ENCODE measurements around the gene HOXD8. TPM values are rescaled to one million over a fixed set of nuclear protein-coding genes. Genes with fewer than 3 reads are reported as not detected.

The HOXD8 gene
- total and polyA plus RNA-seq, 2 of the 8 experiments (the other 6 are each of a cell fraction or from before 2014, with no cell fraction given) = not detected

GRCh38 chr2:176122052-176122682 lies 7.3 kb upstream of the HOXD8 start:
- H3K27ac ChIP-seq (ENCODE audit: low read depth, low read length) = no peak overlapping the region
- peak overlapping the region; percentile 9 to 49 (median 19); a peak in 6 of 8 replicates for H3K4me3 ChIP-seq (ENCODE audit: extremely low read depth in 1 of 4, insufficient read depth in 2 of 4, low read depth in 3 of 4, low read length in 4 of 4)
- POLR2A ChIA-PET (ENCODE audit: partially characterized antibody) = no interaction called here
- no peak overlapping the region for H2BK20ac ChIP-seq (ENCODE audit: low read length)
- no peak for FAIRE-seq
- H3K14ac ChIP-seq (ENCODE audit: insufficient read length) = no peak overlapping the region
- H3K9me3 ChIP-seq (ENCODE audit: insufficient read depth in 2 of 2, low read depth in 1 of 2, low read length in 1 of 2) = peaks cover 0 to 4% of the 10 kb centered on the region in 2 experiments; a peak in 1 of 4 replicates
- H3K4ac ChIP-seq (replicated peaks; ENCODE audit: insufficient read length, low read depth, low read length) = no peak overlapping the region
- no peak overlapping the region for H3K56ac ChIP-seq (replicated peaks; ENCODE audit: insufficient read length, low read depth, low read length)
- no peak overlapping the region for H4K8ac ChIP-seq (ENCODE audit: extremely low read depth, insufficient read depth, low read length)
- no peaks in the 10 kb centered on the region for H3K79me2 ChIP-seq (ENCODE audit: control insufficient read depth in 1 of 2, insufficient read depth in 2 of 2, low read length in 2 of 2)
- H3K27me3 ChIP-seq (replicated peaks in 1 of 4; ENCODE audit: control insufficient read depth in 3 of 4, extremely low read depth in 1 of 4, insufficient read depth in 3 of 4, low read length in 3 of 4) = peaks cover 94 to 100% (median 99%) of the 10 kb centered on the region in 4 experiments
- H3K23ac ChIP-seq (ENCODE audit: insufficient read length) = no peak overlapping the region
- no peak for DNase-seq (ENCODE audit: low read depth in 1 of 2, low spot score in 2 of 2)
- H4K20me1 ChIP-seq (replicated peaks in 1 of 2; ENCODE audit: control insufficient read depth in 1 of 2, insufficient read depth in 2 of 2, low read length in 2 of 2) = peaks cover 21 to 38% of the 10 kb centered on the region in 2 experiments
- 6% methylated on average over 13 of the region's 47 CpGs; no CpG with 5 or more reads in 1 of the 2 experiments for WGBS, 2 experiments (ENCODE audit: extremely low coverage in 1 of 2, insufficient coverage in 1 of 2, insufficient read length in 1 of 2, insufficient replicate concordance in 2 of 2, low coverage in 1 of 2, low lambda C conversion rate in 2 of 2, missing lambda C conversion rate in 1 of 2)
- H2BK12ac ChIP-seq (ENCODE audit: low read depth, low read length) = no peak overlapping the region
- no peak overlapping the region for H2BK120ac ChIP-seq (replicated peaks; ENCODE audit: low read depth, low read length)
- H2AK5ac ChIP-seq (ENCODE audit: low read depth, low read length) = no peak overlapping the region
- peaks cover 0 to 10% (median 5%) of the 10 kb centered on the region in 4 experiments; a peak in 3 of 7 replicates for H3K4me1 ChIP-seq (replicated peaks in 1 of 4; ENCODE audit: control insufficient read depth in 3 of 4, insufficient read depth in 4 of 4, low read length in 3 of 4)
- no peak overlapping the region for H4K5ac ChIP-seq (ENCODE audit: insufficient read length, low read depth, low read length)
- H3K9ac ChIP-seq (replicated peaks in 1 of 4; ENCODE audit: extremely low read depth in 1 of 4, low read depth in 3 of 4, low read length in 3 of 4) = no peak overlapping the region
- H3K18ac ChIP-seq (ENCODE audit: extremely low read depth, low read length) = no peak overlapping the region; the same call in 1 of the 2 replicates
- no peak overlapping the region for H2BK5ac ChIP-seq (ENCODE audit: low read depth, low read length)
- no peak overlapping the region for H4K91ac ChIP-seq (replicated peaks; ENCODE audit: insufficient read length, low read length)
- H2BK15ac ChIP-seq (ENCODE audit: low read length) = no peak overlapping the region
- peak overlapping the region; percentile 56 to 84; a peak in 3 of 4 replicates for H3K4me2 ChIP-seq (ENCODE audit: insufficient read depth in 1 of 2, low read depth in 2 of 2, low read length in 2 of 2)
- CTCF ChIA-PET (ENCODE audit: partially characterized antibody) = interaction anchor here (1.3 to 4.7 kb wide), 9 partner anchors 8 to 1026 kb away, joined by 3 to 42 read pairs (median 11); partner anchors contain the start of gene HOXD8
- peaks cover 0 to 26% (median 0%) of the 10 kb centered on the region in 4 experiments; a peak in 1 of 8 replicates for H3K36me3 ChIP-seq (ENCODE audit: control insufficient read depth in 2 of 4, insufficient read depth in 4 of 4, low read length in 3 of 4)
- peaks cover 2% of the 10 kb centered on the region; the same call in 1 of the 2 replicates for H3K23me2 ChIP-seq (ENCODE audit: low read depth, low read length)
- no peak overlapping the region for H2AFZ ChIP-seq (ENCODE audit: low read length)
- no peaks in the 10 kb centered on the region for H3K79me1 ChIP-seq (ENCODE audit: low read depth, low read length)
- peak; percentile 20 for TF ChIP-seq EZH2 (IDR thresholded peaks at IDR 0.05; ENCODE audit: low read depth, low read length, severe bottlenecking)
- no peak for TF ChIP-seq SIN3A (conservative IDR thresholded peaks at IDR 0.05 in 1 of 2, IDR thresholded peaks at IDR 0.05 in 1 of 2; ENCODE audit: low read depth in 1 of 2, low read length in 2 of 2)
- no peak for TF ChIP-seq PHF8 (conservative IDR thresholded peaks at IDR 0.05; ENCODE audit: low read depth, low read length)
- no peak for TF ChIP-seq EGR1 (IDR thresholded peaks at IDR 0.05; ENCODE audit: borderline replicate concordance, low read depth, low read length)
- no peak for TF ChIP-seq RBBP5 (IDR thresholded peaks at IDR 0.05; ENCODE audit: borderline replicate concordance, low read depth, low read length)
- TF ChIP-seq KDM4A (IDR thresholded peaks at IDR 0.05; ENCODE audit: low read depth, low read length, severe bottlenecking) = peak; percentile 14
- no peak for TF ChIP-seq MAX (IDR thresholded peaks at IDR 0.05)
- no peak for TF ChIP-seq JUND (IDR thresholded peaks at IDR 0.05; ENCODE audit: low read length)
- no peak for TF ChIP-seq BCL11A (IDR thresholded peaks at IDR 0.05; ENCODE audit: low read depth in 2 of 2, low read length in 2 of 2)
- peak; percentile 75 for TF ChIP-seq RNF2 (IDR thresholded peaks at IDR 0.05; ENCODE audit: borderline replicate concordance, low read depth, low read length, missing control alignments, poor library complexity, severe bottlenecking)
- TF ChIP-seq SAP30 (IDR thresholded peaks at IDR 0.05; ENCODE audit: insufficient read depth, insufficient replicate concordance, low read length) = no peak
